H1 (cell line): Measurements from ENCODE around the gene SIX1. TPM values are rescaled to one million over a fixed set of nuclear protein-coding genes. Genes with fewer than 3 reads are reported as not detected.

Source experiments
- ATF2 ChIP-seq: IDR thresholded peaks from 2 replicates; pipeline ENCODE4 v1.6.1; 2012; ENCODE audit warnings: low read length, inconsistent platforms
- BACH1 ChIP-seq: IDR thresholded peaks from 2 replicates; pipeline ENCODE4 v1.6.1; 2012; ENCODE audit warnings: low read length, improper control_type of control experiment
- CBX8 ChIP-seq: fragments of 300-800, 300-1000 bp; sonication (generic); IDR thresholded peaks from 2 replicates; pipeline ENCODE4 v1.7.1; 2016; ENCODE audit warnings: low read depth, low read length, borderline replicate concordance
- CTCF ChIP-seq, 3 experiments: IDR thresholded peaks; 1 replicate in 2 of 3; 2 replicates in 1 of 3; pipeline versions ENCODE4 v1.5.1 to v1.6.1; 2011; ENCODE audit warnings: low read length in 3 of 3, mild to moderate bottlenecking in 3 of 3, inconsistent platforms in 2 of 3, low read depth in 1 of 3, moderate library complexity in 1 of 3; ENCODE audit not compliant: insufficient read depth in 1 of 3; ENCODE audit errors: control extremely low read depth in 1 of 3
- MAFK ChIP-seq: IDR thresholded peaks from 2 replicates; pipeline ENCODE4 v1.6.1; 2012; ENCODE audit warnings: low read depth, mild to moderate bottlenecking, improper control_type of control experiment, low read length
- SUZ12 ChIP-seq: fragments of 200-600 bp; sonication (generic); IDR thresholded peaks from 2 replicates; pipeline ENCODE4 v1.6.1; 2012; ENCODE audit warnings: mild to moderate bottlenecking, inconsistent platforms, low read length, moderate library complexity, mixed read lengths
- TBP ChIP-seq: IDR thresholded peaks from 2 replicates; pipeline ENCODE4 v1.6.1; 2011; ENCODE audit warnings: low read depth, low read length, improper control_type of control experiment
- TCF12 ChIP-seq: IDR thresholded peaks from 2 replicates; pipeline ENCODE4 v1.6.1; 2011; ENCODE audit warnings: low read depth, mild to moderate bottlenecking, low read length
- TEAD4 ChIP-seq: IDR thresholded peaks from 2 replicates; pipeline ENCODE4 v1.6.1; 2012; ENCODE audit warnings: low read depth, low read length, inconsistent platforms, mixed read lengths
- polyA plus RNA-seq, 7 experiments: library from polyadenylated mRNA; depleted of rRNA in 3 of 7; stranded (reverse) in 5 of 7; unstranded in 2 of 7; fragments of >200 nt in 5 of 7; fragments of 200-250 nt in 2 of 7; gene quantifications; 1 replicate in 5 of 7; 2 replicates in 1 of 7; 4 replicates in 1 of 7; pipeline versions ENCODE4 v1.2.1 to v1.2.3, GENCODE V29; 2011 to 2013; ENCODE audit warnings: missing spikeins in 2 of 7, mixed read lengths in 2 of 7
- total RNA-seq: library from RNA; stranded (reverse); fragmentation: NEBNext Ultra II Directional; extraction: Animal tissue kit (Norgen Biotek cat#: 25700); gene quantifications from 2 replicates; pipeline ENCODE4 v1.2.1, GENCODE V29; 2021

Gene SIX1
- total and polyA plus RNA-seq, 2 of the 8 experiments (the other 6 are each of a cell fraction or from before 2014, with no cell fraction given), result 0.03 to 0.69 TPM

- TF ChIP-seq CTCF (IDR thresholded peaks at IDR 0.05; ENCODE audit: control extremely low read depth in 1 of 3, insufficient read depth in 1 of 3, low read depth in 1 of 3, low read length in 3 of 3) (no peak), MAFK (no peak), TEAD4 (peak; percentile 82), TCF12 (0 out of 2 replicates have a peak, but pooled peaks have one; percentile 14), CBX8 (peak; percentile 52), ATF2 (no peak), TBP (no peak), BACH1 (0 out of 2 replicates have a peak, but pooled peaks have one; percentile 20), SUZ12 (peak; percentile 18)
Observed at GRCh38 chr14:60643463-60644314, 5.6 kb downstream of the SIX1 start (continued).
